ENCODE data around the gene FRYL. TPM values are rescaled to one million over a fixed set of nuclear protein-coding genes. Genes with fewer than 3 reads are reported as not detected.
A peak's percentile ranks its signal among the peaks of the same experiment; 100 is the strongest.

FRYL gene
- polyA plus RNA-seq, 3 donors = 10.8 to 15.8 (median 14.4) TPM

- peak overlapping the region in 1 of 7 donors; percentile 61 for H3K27ac Mint-ChIP-seq
- intact Hi-C loops (cut with micrococcal nuclease) = no loop called here
These were observed 80.6 kb downstream of the FRYL start for GRCh38 chr4:48699475-48699874.

More at GRCh38 chr4:48699475-48699874, 80.6 kb downstream of the FRYL start:
- peak overlapping the region in 1 of 2 donors; percentile 28 for H3K4me3 Mint-ChIP-seq
- DNase-seq = no peak
- Histone ChIP-seq H3K4me3 (replicated peaks in 1 of 3; ENCODE audit: low read depth in 2 of 3, low read length in 3 of 3) (no peak overlapping the region), H3K9me3 (replicated peaks in 1 of 2; ENCODE audit: control insufficient read depth in 1 of 2, insufficient read depth in 1 of 2, low read length in 2 of 2) (no peaks in the 10 kb centered on the region), H2AFZ (ENCODE audit: insufficient read depth, low read depth, low read length, poor library complexity, severe bottlenecking) (no peak overlapping the region), H4K20me1 (ENCODE audit: insufficient read depth, low read length) (peaks cover 91% of the 10 kb centered on the region), H3K4me1 (ENCODE audit: control insufficient read depth in 1 of 2, insufficient read depth in 2 of 2, low read length in 2 of 2) (peaks cover 7 to 9% of the 10 kb centered on the region in 2 donors), H3K4me2 (replicated peaks; ENCODE audit: extremely low read depth, low read length, poor library complexity, severe bottlenecking) (no peak overlapping the region), H3K27me3 (ENCODE audit: control insufficient read depth in 2 of 2, insufficient read depth in 2 of 2, low read length in 2 of 2) (no peaks in the 10 kb centered on the region), H3K79me2 (ENCODE audit: insufficient read depth, low read length) (peaks cover 94% of the 10 kb centered on the region), H3K27ac (ENCODE audit: low read depth in 1 of 2, low read length in 2 of 2) (no peak overlapping the region), H3K9ac (ENCODE audit: insufficient read depth, low read length, poor library complexity, severe bottlenecking) (no peak overlapping the region), H3K36me3 (replicated peaks in 1 of 2; ENCODE audit: control insufficient read depth in 1 of 2, insufficient read depth in 2 of 2, low read length in 2 of 2) (no peaks in the 10 kb centered on the region)
- H3K27me3 Mint-ChIP-seq (ENCODE audit: low read depth in 3 of 3) = peaks cover 0 to 1% (median 0%) of the 10 kb centered on the region in 3 donors
- H3K36me3 Mint-ChIP-seq = peaks cover 4 to 6% of the 10 kb centered on the region in 2 donors
- no peak for TF ChIP-seq CTCF (IDR thresholded peaks at IDR 0.05)
- peaks cover 0 to 2% (median 0%) of the 10 kb centered on the region in 7 donors for H3K9me3 Mint-ChIP-seq
- no CpG with 5 or more reads among the region's 1 CpG for WGBS (ENCODE audit: insufficient coverage)
- peaks cover 25% of the 10 kb centered on the region for H3K4me1 Mint-ChIP-seq

Measured in CD14-positive monocyte (primary cell).